HCT116 (cell line): ENCODE measurements around the gene MXI1. TPM values are rescaled to one million over a fixed set of nuclear protein-coding genes. Genes with fewer than 3 reads are reported as not detected.

Experiments
- ATAC-seq: fragments of 200-7000 bp; cut with Tn5 transposase; 2 replicates; pipeline ENCODE4 v1.9.1; 2020; ENCODE audit warnings: mild to moderate bottlenecking, moderate library complexity
- BruUV-seq: library from RNA; stranded (reverse); fragments of 400-500 nt; replicated peaks from 2 replicates; lab custom pipeline; 2021; lab: Mats Ljungman, UMichigan
- CTCF ChIA-PET: fragments of 300-600 bp; sonication (Branson Sonifier 250); formaldehyde crosslinking; loops from one replicate; lab custom pipeline; 2021; ENCODE audit warnings: antibody characterized with exemption; lab: Charles Lee
- POLR2A ChIA-PET: fragments of 300-600, 350-600 bp; sonication (Branson Sonifier 250); formaldehyde crosslinking; loops from one replicate; lab custom pipeline; 2021; ENCODE audit warnings: antibody characterized with exemption; lab: Charles Lee
- RAD21 ChIA-PET, 2 experiments: fragments of 300-600 bp; sonication (Branson Sonifier 250); formaldehyde crosslinking; loops; one replicate each; lab custom pipeline; 2023; ENCODE audit warnings: low total read pairs in 2 of 2; ENCODE audit not compliant: uncharacterized antibody in 2 of 2, unreplicated experiment in 2 of 2, low non-redundant PET in 1 of 2; lab: Charles Lee
- DNase-seq: peaks from one replicate; pipeline ENCODE4 v3.0.0-alpha.2; 2010; ENCODE audit warnings: low read depth, low spot score
- H2AFZ ChIP-seq: fragments of 200-600 bp; shearing (Covaris generic), sonication (generic); 2 replicates; pipeline ENCODE4 v1.6.1; 2017; ENCODE audit warnings: low read depth, mixed run types, mixed read lengths, antibody characterized with exemption, low read length; ENCODE audit not compliant: poor library complexity, severe bottlenecking
- H3K27ac ChIP-seq: 2 replicates; pipeline ENCODE4 v1.5.1; 2012; ENCODE audit warnings: low read depth, low read length
- H3K27me3 ChIP-seq: fragments of 200-600 bp; sonication (generic); 2 replicates; pipeline ENCODE4 v1.6.1; 2016; ENCODE audit warnings: mixed run types, low read length, mixed read lengths; ENCODE audit not compliant: insufficient read depth
- H3K36me3 ChIP-seq, 2 experiments: fragments of 200-500 bp in 1 of 2; fragments of 200-600 bp in 1 of 2; sonication (Bioruptor generic) in 1 of 2; sonication (generic) in 1 of 2; 2 replicates each; pipeline versions ENCODE4 v1.5.1 to v1.6.1; 2014 to 2016; ENCODE audit warnings: low read length in 2 of 2, inconsistent platforms in 1 of 2, mixed read lengths in 1 of 2, mixed run types in 1 of 2; ENCODE audit not compliant: insufficient read depth in 2 of 2, control insufficient read depth in 1 of 2
- H3K4me1 ChIP-seq, 2 experiments: fragments of 200-600 bp in 1 of 2; sonication (generic) in 1 of 2; 2 replicates each; pipeline versions ENCODE4 v1.5.1 to v1.6.1; 2012 to 2017; ENCODE audit warnings: low read length in 2 of 2, inconsistent platforms in 1 of 2, mild to moderate bottlenecking in 1 of 2, mixed read lengths in 1 of 2, mixed run types in 1 of 2, moderate library complexity in 1 of 2; ENCODE audit not compliant: insufficient read depth in 2 of 2, control insufficient read depth in 1 of 2
- H3K4me2 ChIP-seq: fragments of 200-600 bp; sonication (generic); 2 replicates; pipeline ENCODE4 v1.6.1; 2017; ENCODE audit warnings: mixed run types, low read length, mixed read lengths
- H3K4me3 ChIP-seq, 2 experiments: fragments of 200-600 bp in 1 of 2; sonication (generic) in 1 of 2; replicated peaks in 1 of 2; 2 replicates each; pipeline ENCODE4 v1.5.1; 2011 to 2016; ENCODE audit warnings: low read length in 2 of 2, control low read depth in 1 of 2, low read depth in 1 of 2, mild to moderate bottlenecking in 1 of 2, mixed read lengths in 1 of 2, mixed run types in 1 of 2
- H3K79me2 ChIP-seq: fragments of 200-600 bp; sonication (generic); 2 replicates; pipeline ENCODE4 v1.6.1; 2017; ENCODE audit warnings: mild to moderate bottlenecking, mixed run types, low read length, moderate library complexity, mixed read lengths; ENCODE audit not compliant: insufficient read depth
- H3K9ac ChIP-seq: fragments of 200-600 bp; sonication (generic); 2 replicates; pipeline ENCODE4 v1.6.1; 2016; ENCODE audit warnings: low read length, mixed read lengths
- H3K9me2 ChIP-seq: fragments of 200-600 bp; sonication (generic), shearing (Covaris generic); 2 replicates; pipeline ENCODE4 v1.6.1; 2017; ENCODE audit warnings: mixed run types, mild to moderate bottlenecking, moderate library complexity; ENCODE audit not compliant: insufficient read depth
- H3K9me3 ChIP-seq, 2 experiments: fragments of 200-500 bp in 1 of 2; fragments of 200-600 bp in 1 of 2; sonication (Bioruptor generic) in 1 of 2; sonication (generic) in 1 of 2; 2 replicates each; pipeline ENCODE4 v1.6.1; 2014 to 2017; ENCODE audit warnings: low read length in 2 of 2, mixed read lengths in 2 of 2, inconsistent platforms in 1 of 2, low read depth in 1 of 2, mild to moderate bottlenecking in 1 of 2, mixed run types in 1 of 2, moderate library complexity in 1 of 2; ENCODE audit not compliant: control insufficient read depth in 1 of 2, insufficient read depth in 1 of 2
- H4K20me1 ChIP-seq: fragments of 200-600 bp; sonication (generic), shearing (Covaris generic); 2 replicates; pipeline ENCODE4 v1.6.1; 2017; ENCODE audit warnings: mixed run types, mild to moderate bottlenecking, moderate library complexity; ENCODE audit not compliant: insufficient read depth
- ATF3 ChIP-seq: IDR thresholded peaks from 2 replicates; pipeline ENCODE4 v1.6.1; 2012
- CTCF ChIP-seq, 3 experiments: fragments of 200-600 bp in 1 of 3; sonication (generic) in 1 of 3; IDR thresholded peaks in 2 of 3; conservative IDR thresholded peaks in 1 of 3; 2 replicates each; pipeline ENCODE4 v1.5.1; 2012 to 2017; ENCODE audit warnings: low read depth in 2 of 3, low read length in 2 of 3, antibody characterized with exemption in 1 of 3, borderline replicate concordance in 1 of 3, control low read depth in 1 of 3, mild to moderate bottlenecking in 1 of 3, mixed read lengths in 1 of 3, mixed run types in 1 of 3, moderate library complexity in 1 of 3; ENCODE audit not compliant: insufficient read depth in 1 of 3
- EZH2phosphoT487 ChIP-seq: fragments of 200-600 bp; IDR thresholded peaks from 2 replicates; pipeline ENCODE4 v1.6.1; 2018; ENCODE audit warnings: antibody characterized with exemption, borderline replicate concordance
- FOSL1 ChIP-seq: IDR thresholded peaks from 2 replicates; pipeline ENCODE4 v1.6.1; 2012; ENCODE audit warnings: low read depth
- MAX ChIP-seq: IDR thresholded peaks from 2 replicates; pipeline ENCODE4 v1.6.1; 2012
- REST ChIP-seq: IDR thresholded peaks from 2 replicates; pipeline ENCODE4 v1.6.1; 2012; ENCODE audit warnings: low read depth
- SIN3A ChIP-seq: IDR thresholded peaks from 2 replicates; pipeline ENCODE4 v1.6.1; 2012; ENCODE audit warnings: low read depth
- SP1 ChIP-seq: IDR thresholded peaks from 2 replicates; pipeline ENCODE4 v1.6.1; 2012; ENCODE audit warnings: low read depth
- TCF7L2 ChIP-seq: IDR thresholded peaks from 2 replicates; pipeline ENCODE4 v1.7.0; 2011; ENCODE audit warnings: borderline replicate concordance, inconsistent platforms; ENCODE audit not compliant: insufficient read depth, insufficient read length; ENCODE audit errors: extremely low read depth
- ZFX ChIP-seq: fragments of 450-650 bp; IDR thresholded peaks from 2 replicates; pipeline ENCODE4 v1.6.1; 2017
- intact Hi-C: fragments of 100-400 bp; cut with micrococcal nuclease; formaldehyde crosslinking; loops from 2 replicates; pipeline ENCODE4 v1.10.0; 2022
- total RNA-seq: library from RNA; stranded (reverse); gene quantifications from one replicate; pipeline ENCODE4 v1.2.1, GENCODE V29; 2021; ENCODE audit not compliant: unreplicated experiment

The MXI1 gene
- total RNA-seq, 1 experiment from 2014 or later, result 57.0 TPM

- POLR2A ChIA-PET, result interaction anchor here (1.2 kb wide), 3 partner anchors 97 to 178 kb away, joined by 3 to 4 read pairs (median 3); no protein-coding TSS in a partner anchor
- no peak overlapping the region for H3K27ac ChIP-seq
These were observed 126.8 kb downstream of the MXI1 start for GRCh38 chr10:110334061-110334656.

More at GRCh38 chr10:110334061-110334656, 126.8 kb downstream of the MXI1 start:
- BruUV-seq, result no TSS peak
- Histone ChIP-seq H3K79me2 (no peaks in the 10 kb centered on the region), H3K4me3 (no peak overlapping the region), H3K9ac (no peak overlapping the region), H3K36me3 (no peaks in the 10 kb centered on the region), H3K4me2 (no peak overlapping the region), H4K20me1 (no peaks in the 10 kb centered on the region), H3K9me3 (peaks cover 8 to 17% of the 10 kb centered on the region in 2 experiments; a peak in 2 of 4 replicates), H2AFZ (no peak overlapping the region), H3K9me2 (no peaks in the 10 kb centered on the region), H3K4me1 (no peaks in the 10 kb centered on the region), H3K27me3 (no peaks in the 10 kb centered on the region)
- ChIA-PET RAD21 (no interaction called here), CTCF (interaction anchor here (1.1 to 2.0 kb wide), 2 partner anchors 20 to 214 kb away, joined by 3 to 12 read pairs; no protein-coding TSS in a partner anchor)
- TF ChIP-seq FOSL1 (no peak), REST (no peak), EZH2phosphoT487 (no peak), SIN3A (no peak), ATF3 (no peak), ZFX (no peak), SP1 (no peak), TCF7L2 (no peak), MAX (no peak), CTCF (IDR thresholded peaks at IDR 0.05 in 2 of 3, conservative IDR thresholded peaks at IDR 0.05 in 1 of 3; ENCODE audit: borderline replicate concordance in 1 of 3, insufficient read depth in 1 of 3, low read depth in 2 of 3, low read length in 2 of 3) (no peak)
- ATAC-seq, result no peak
- no peak for DNase-seq
- intact Hi-C loops, result no loop called here
